ENCODE data around the gene GPR132. TPM values are rescaled to one million over a fixed set of nuclear protein-coding genes. Genes with fewer than 3 reads are reported as not detected.
A peak's percentile ranks its signal among the peaks of the same experiment; 100 is the strongest.

The GPR132 gene
- total and polyA plus RNA-seq, 8 donors, result 0.61 to 10.4 (median 1.4) TPM

- intact Hi-C loops (cut with DNase I), result no loop called here
- Histone ChIP-seq H3K9me3 (no peaks in the 10 kb centered on the region), H3K36me3 (no peaks in the 10 kb centered on the region), H3K4me1 (peaks cover 5 to 19% of the 10 kb centered on the region in 2 donors), H3K27ac (no peak overlapping the region), H3K4me3 (no peak overlapping the region), H3K27me3 (peaks cover 0 to 14% of the 10 kb centered on the region in 2 donors)
- no peak for DNase-seq
- TF ChIP-seq CTCF (IDR thresholded peaks at IDR 0.05), result no peak
- no peak for ATAC-seq
Measured at GRCh38 chr14:105080161-105080560, 14.9 kb upstream of the GPR132 start.

GRCh38 chr14:105078294-105078693, 13.1 kb upstream of the GPR132 start:
- H3K9me3 ChIP-seq, result no peaks in the 10 kb centered on the region
- ATAC-seq, result no peak
- H3K4me1 ChIP-seq, result peaks cover 5 to 25% of the 10 kb centered on the region in 2 donors
- H3K4me3 ChIP-seq, result no peak overlapping the region
- no peak overlapping the region for H3K27ac ChIP-seq
- no peaks in the 10 kb centered on the region for H3K36me3 ChIP-seq
- peaks cover 0 to 31% of the 10 kb centered on the region in 2 donors for H3K27me3 ChIP-seq
- no peak for TF ChIP-seq CTCF (IDR thresholded peaks at IDR 0.05)
- no peak for DNase-seq
- intact Hi-C loops (cut with DNase I), result no loop called here

- no peak overlapping the region for H3K4me3 ChIP-seq
- intact Hi-C loops (cut with DNase I), result no loop called here
- TF ChIP-seq CTCF (IDR thresholded peaks at IDR 0.05), result no peak
- DNase-seq (peak in 1 of 4 donors; percentile 55), ATAC-seq (no peak)
- no peaks in the 10 kb centered on the region for H3K36me3 ChIP-seq
- H3K27ac ChIP-seq, result no peak overlapping the region
- peaks cover 5 to 25% of the 10 kb centered on the region in 2 donors for H3K4me1 ChIP-seq
- no peaks in the 10 kb centered on the region for H3K9me3 ChIP-seq
- H3K27me3 ChIP-seq, result peaks cover 0 to 37% of the 10 kb centered on the region in 2 donors
Measured at GRCh38 chr14:105077649-105077995, 12.4 kb upstream of the GPR132 start.

GRCh38 chr14:105076805-105077648, 11.8 kb upstream of the GPR132 start:
- Histone ChIP-seq H3K27me3 (peaks cover 0 to 42% of the 10 kb centered on the region in 2 donors), H3K27ac (no peak overlapping the region), H3K36me3 (no peaks in the 10 kb centered on the region), H3K9me3 (no peaks in the 10 kb centered on the region), H3K4me3 (no peak overlapping the region), H3K4me1 (peaks cover 5 to 25% of the 10 kb centered on the region in 2 donors)
- ATAC-seq (no peak), DNase-seq (peak in 1 of 4 donors; percentile 55)
- TF ChIP-seq CTCF (IDR thresholded peaks at IDR 0.05), result no peak
- intact Hi-C loops (cut with DNase I), result no loop called here

GRCh38 chr14:105076296-105076804, 11.1 kb upstream of the GPR132 start:
- Histone ChIP-seq H3K27ac (no peak overlapping the region), H3K4me1 (peaks cover 5 to 25% of the 10 kb centered on the region in 2 donors), H3K9me3 (no peaks in the 10 kb centered on the region), H3K4me3 (no peak overlapping the region), H3K27me3 (peaks cover 0 to 42% of the 10 kb centered on the region in 2 donors), H3K36me3 (no peaks in the 10 kb centered on the region)
- intact Hi-C loops (cut with DNase I), result no loop called here
- peak in 1 of 4 donors; percentile 61 for DNase-seq
- TF ChIP-seq CTCF (IDR thresholded peaks at IDR 0.05), result no peak
- ATAC-seq, result no peak

Measured in left lung (tissue), 10 donors.